Neuronal stem cell (in vitro differentiated cells): ENCODE data around the gene ERC2.

Source experiments
- DNase-seq: peaks from one replicate; pipeline ENCODE4 v3.0.0-alpha.2; 2013; ENCODE audit warnings: low spot score
- H2AFZ ChIP-seq: one replicate; pipeline ENCODE4 v1.6.1; 2013; ENCODE audit warnings: mild to moderate bottlenecking, low read length, inconsistent platforms
- H2AK5ac ChIP-seq: 2 replicates; pipeline ENCODE4 v1.6.1; 2013; ENCODE audit warnings: low read depth, mild to moderate bottlenecking, inconsistent platforms, low read length, moderate library complexity, mixed read lengths
- H2BK120ac ChIP-seq: 2 replicates; pipeline ENCODE4 v1.6.1; 2013; ENCODE audit warnings: low read depth, mild to moderate bottlenecking, inconsistent platforms, low read length, moderate library complexity, mixed read lengths
- H2BK12ac ChIP-seq: one replicate; pipeline ENCODE4 v1.6.1; 2013; ENCODE audit warnings: low read length, inconsistent platforms
- H2BK15ac ChIP-seq: 2 replicates; pipeline ENCODE4 v1.6.1; 2013; ENCODE audit warnings: mild to moderate bottlenecking, low read length, inconsistent platforms, mixed read lengths
- H2BK5ac ChIP-seq: one replicate; pipeline ENCODE4 v1.6.1; 2013; ENCODE audit warnings: inconsistent platforms, mild to moderate bottlenecking, low read length, moderate library complexity
- H3K14ac ChIP-seq: one replicate; pipeline ENCODE4 v1.6.1; 2013; ENCODE audit warnings: low read length, inconsistent platforms
- H3K18ac ChIP-seq: 2 replicates; pipeline ENCODE4 v1.6.1; 2013; ENCODE audit warnings: low read length, inconsistent platforms
- H3K23ac ChIP-seq: 2 replicates; pipeline ENCODE4 v1.6.1; 2013; ENCODE audit warnings: low read depth, mild to moderate bottlenecking, mixed read lengths, low read length, inconsistent platforms; ENCODE audit not compliant: poor library complexity
- H3K27ac ChIP-seq: replicated peaks from 3 replicates; pipeline ENCODE4 v1.5.1; 2013; ENCODE audit warnings: low read length, inconsistent platforms
- H3K27me3 ChIP-seq, 3 experiments: 2 replicates each; pipeline ENCODE4 v1.6.1; 2013; ENCODE audit warnings: low read length in 3 of 3, mild to moderate bottlenecking in 2 of 3, inconsistent platforms in 1 of 3, low read depth in 1 of 3, mixed read lengths in 1 of 3, moderate library complexity in 1 of 3; ENCODE audit not compliant: control insufficient read depth in 3 of 3, insufficient read depth in 3 of 3
- H3K36me3 ChIP-seq, 2 donors: replicated peaks in 1 of 2; 2 replicates each; pipeline ENCODE4 v1.6.1; 2013; ENCODE audit warnings: low read length in 2 of 2; ENCODE audit not compliant: control insufficient read depth in 2 of 2, insufficient read depth in 2 of 2
- H3K4ac ChIP-seq: 2 replicates; pipeline ENCODE4 v1.6.1; 2013; ENCODE audit warnings: inconsistent platforms, mild to moderate bottlenecking, low read length, moderate library complexity
- H3K4me1 ChIP-seq, 2 donors: 1 replicate in 1 of 2; 2 replicates in 1 of 2; pipeline ENCODE4 v1.6.1; 2013; ENCODE audit warnings: low read length in 2 of 2, low read depth in 1 of 2; ENCODE audit not compliant: control insufficient read depth in 2 of 2, insufficient read depth in 1 of 2
- H3K4me2 ChIP-seq: one replicate; pipeline ENCODE4 v1.6.1; 2013; ENCODE audit warnings: mild to moderate bottlenecking, low read length, inconsistent platforms; ENCODE audit not compliant: insufficient read depth, poor library complexity, severe bottlenecking
- H3K4me3 ChIP-seq, 2 donors: 2 replicates each; pipeline ENCODE4 v1.5.1; 2013; ENCODE audit warnings: low read length in 2 of 2, mild to moderate bottlenecking in 2 of 2, inconsistent platforms in 1 of 2, moderate library complexity in 1 of 2
- H3K79me1 ChIP-seq: one replicate; pipeline ENCODE4 v1.6.1; 2013; ENCODE audit warnings: low read depth, mild to moderate bottlenecking, inconsistent platforms, low read length, moderate library complexity
- H3K9ac ChIP-seq: one replicate; pipeline ENCODE4 v1.6.1; 2013; ENCODE audit warnings: mild to moderate bottlenecking, low read depth, low read length, inconsistent platforms; ENCODE audit not compliant: poor library complexity
- H3K9me3 ChIP-seq, 2 donors: replicated peaks in 1 of 2; 2 replicates each; pipeline versions ENCODE3 to v1.6.1; 2013; ENCODE audit warnings: low read length in 2 of 2, mild to moderate bottlenecking in 2 of 2, inconsistent platforms in 1 of 2, low read depth in 1 of 2, mixed read lengths in 1 of 2, moderate library complexity in 1 of 2; ENCODE audit not compliant: control insufficient read depth in 2 of 2, insufficient read depth in 1 of 2
- H4K8ac ChIP-seq: one replicate; pipeline ENCODE4 v1.6.1; 2013; ENCODE audit warnings: low read depth, mild to moderate bottlenecking, inconsistent platforms, low read length, moderate library complexity
- H4K91ac ChIP-seq: one replicate; pipeline ENCODE4 v1.6.1; 2013; ENCODE audit warnings: low read length, low read depth, mild to moderate bottlenecking, inconsistent platforms; ENCODE audit not compliant: poor library complexity
- WGBS, 2 donors: extraction: QIAGEN DNeasy Blood & Tissue Kit; methylation state at CpG; one replicate each; pipeline ENCODE4 v1.1.7; 2013; ENCODE audit warnings: missing lambda C conversion rate in 2 of 2, mixed read lengths in 1 of 2; ENCODE audit not compliant: insufficient read length in 2 of 2, insufficient replicate concordance in 1 of 2; ENCODE audit errors: extremely low coverage in 2 of 2; 5-methylcytosine and 5-hydroxymethylcytosine counted together

The ERC2 gene

DNA sequence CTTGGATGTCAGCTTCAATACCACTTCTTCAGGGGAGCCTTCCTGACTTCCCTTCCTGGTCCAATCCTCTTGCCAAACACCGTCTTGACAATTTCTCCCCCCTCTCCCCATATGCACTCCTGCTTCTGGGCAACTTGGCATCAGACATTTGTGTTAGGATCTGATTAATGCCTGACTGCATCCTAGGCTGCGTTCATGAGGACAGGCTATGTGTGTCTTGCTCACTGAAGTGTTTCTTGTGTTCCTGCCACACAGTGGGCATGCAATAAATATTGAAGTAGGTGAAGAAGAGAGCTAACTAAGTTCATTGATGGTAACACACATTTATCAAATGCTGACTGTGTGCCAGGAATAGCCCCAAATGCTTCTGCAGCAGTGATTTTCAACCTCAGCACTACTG lies 944.8 kb downstream of the ERC2 start:
- no peak overlapping the region for H3K18ac ChIP-seq
- H3K23ac ChIP-seq = no peak overlapping the region
- no peak overlapping the region for H3K4me2 ChIP-seq
- no peak overlapping the region for H4K91ac ChIP-seq
- no peak overlapping the region for H3K4ac ChIP-seq
- no peak overlapping the region for H2AFZ ChIP-seq
- H3K9ac ChIP-seq = no peak overlapping the region
- no peak overlapping the region for H4K8ac ChIP-seq
- no peak for DNase-seq
- H2AK5ac ChIP-seq = no peak overlapping the region
- H3K36me3 ChIP-seq = no peaks in the 10 kb centered on the region
- no CpG with 5 or more reads among the region's 2 CpGs for WGBS, 2 donors
- no peak overlapping the region for H3K27ac ChIP-seq
- H3K9me3 ChIP-seq = no peaks in the 10 kb centered on the region
- no peak overlapping the region for H2BK12ac ChIP-seq
- no peak overlapping the region for H2BK15ac ChIP-seq
- H3K27me3 ChIP-seq = no peaks in the 10 kb centered on the region
- no peaks in the 10 kb centered on the region for H3K79me1 ChIP-seq
- H2BK5ac ChIP-seq = no peak overlapping the region
- no peak overlapping the region for H3K14ac ChIP-seq
- no peak overlapping the region for H2BK120ac ChIP-seq
- H3K4me1 ChIP-seq = peaks cover 16 to 23% of the 10 kb centered on the region in 2 donors
- H3K4me3 ChIP-seq = no peak overlapping the region

DNA sequence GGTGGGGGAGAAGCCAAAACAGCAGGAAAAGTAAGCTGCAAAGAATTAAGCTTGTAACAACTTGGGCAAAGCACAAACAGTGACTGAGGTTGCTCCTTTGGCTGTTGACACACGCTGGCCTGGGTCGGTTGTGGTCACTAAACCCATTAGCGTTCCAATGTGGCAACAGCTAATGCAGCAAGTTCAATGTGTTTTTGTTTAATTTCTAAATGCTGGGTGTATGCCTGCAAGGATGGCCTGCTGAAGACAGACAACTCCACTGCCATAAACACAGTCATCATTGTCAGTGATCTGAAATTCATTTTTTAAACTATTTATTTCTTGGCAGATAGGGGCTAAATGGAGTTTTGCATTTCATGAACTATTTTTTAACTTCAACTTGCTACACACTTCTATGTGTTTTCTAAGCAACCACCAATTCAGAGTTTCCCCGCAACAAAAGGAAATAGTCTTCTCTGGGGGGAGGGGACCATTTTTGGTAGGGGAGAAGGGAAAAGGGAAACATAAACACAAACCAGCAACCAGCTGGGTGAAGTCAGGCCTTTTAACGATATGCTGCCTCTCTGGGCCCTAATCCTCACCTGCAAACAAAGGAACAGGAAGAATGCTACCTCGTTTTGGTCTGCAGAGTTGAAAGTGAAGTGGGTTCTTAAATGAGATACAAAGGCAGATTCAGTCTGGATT lies 946.4 kb downstream of the ERC2 start:
- H3K4me2 ChIP-seq = no peak overlapping the region
- no peaks in the 10 kb centered on the region for H3K36me3 ChIP-seq
- no peak overlapping the region for H4K91ac ChIP-seq
- no peaks in the 10 kb centered on the region for H3K27me3 ChIP-seq
- peak overlapping the region; percentile 66 for H2AFZ ChIP-seq
- H3K18ac ChIP-seq = no peak overlapping the region
- DNase-seq = no peak
- H2BK5ac ChIP-seq = no peak overlapping the region
- H2AK5ac ChIP-seq = no peak overlapping the region
- H2BK120ac ChIP-seq = no peak overlapping the region
- H3K9ac ChIP-seq = no peak overlapping the region
- H4K8ac ChIP-seq = no peak overlapping the region
- H3K9me3 ChIP-seq = no peaks in the 10 kb centered on the region
- H3K4me1 ChIP-seq = peaks cover 16 to 23% of the 10 kb centered on the region in 2 donors
- H3K27ac ChIP-seq = no peak overlapping the region
- H3K14ac ChIP-seq = no peak overlapping the region
- no peak overlapping the region for H3K4me3 ChIP-seq
- H3K23ac ChIP-seq = no peak overlapping the region
- no peak overlapping the region for H2BK15ac ChIP-seq
- H2BK12ac ChIP-seq = no peak overlapping the region
- H3K79me1 ChIP-seq = no peaks in the 10 kb centered on the region
- no peak overlapping the region for H3K4ac ChIP-seq
- no CpG with 5 or more reads among the region's 6 CpGs for WGBS, 2 donors

DNA sequence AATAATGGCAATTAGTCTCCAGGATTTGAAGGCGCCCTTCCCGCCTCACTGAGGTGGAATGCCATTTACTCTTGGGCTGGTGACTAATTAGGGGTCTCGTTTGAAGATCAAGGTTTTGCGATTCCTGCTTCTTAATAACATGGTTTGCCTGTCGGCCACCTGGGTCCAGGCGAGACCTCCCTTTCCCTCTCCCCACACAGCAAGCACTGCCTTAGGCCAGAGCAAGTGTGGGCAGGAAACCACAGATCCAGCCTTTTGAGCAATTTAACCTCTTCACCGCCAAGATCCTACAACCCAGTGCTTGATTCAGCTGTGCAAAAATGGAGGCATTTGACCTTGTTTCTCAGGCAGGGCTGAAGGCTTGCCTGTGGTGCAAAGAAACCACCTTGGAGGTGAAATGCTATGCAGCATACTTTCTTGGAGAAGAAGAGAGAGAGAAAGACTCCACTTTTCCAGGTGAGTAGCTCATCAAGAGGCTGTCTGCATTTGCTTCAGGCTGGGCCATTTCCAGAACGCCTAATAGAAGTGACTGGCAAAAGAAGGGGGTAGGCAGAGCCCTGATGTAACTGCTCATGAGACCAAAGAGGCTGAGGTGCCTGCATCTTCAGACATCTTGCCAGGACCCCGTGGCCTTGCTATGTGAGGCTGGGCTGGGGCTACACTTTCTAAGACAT lies 947.1 kb downstream of the ERC2 start:
- no peak for DNase-seq
- peak overlapping the region; percentile 12 for H3K4me2 ChIP-seq
- H3K9ac ChIP-seq = no peak overlapping the region
- no peak overlapping the region for H2BK5ac ChIP-seq
- H3K18ac ChIP-seq = no peak overlapping the region
- H3K4ac ChIP-seq = no peak overlapping the region
- no peak overlapping the region for H2BK120ac ChIP-seq
- no peaks in the 10 kb centered on the region for H3K79me1 ChIP-seq
- no peaks in the 10 kb centered on the region for H3K9me3 ChIP-seq
- no peak overlapping the region for H4K91ac ChIP-seq
- no peaks in the 10 kb centered on the region for H3K36me3 ChIP-seq
- H3K27ac ChIP-seq = no peak overlapping the region
- no peak overlapping the region for H4K8ac ChIP-seq
- H3K14ac ChIP-seq = no peak overlapping the region
- H2BK15ac ChIP-seq = no peak overlapping the region
- H2AFZ ChIP-seq = peak overlapping the region; percentile 66
- no peak overlapping the region for H3K4me3 ChIP-seq
- H3K27me3 ChIP-seq = no peaks in the 10 kb centered on the region
- no peak overlapping the region for H2AK5ac ChIP-seq
- no CpG with 5 or more reads among the region's 9 CpGs for WGBS, 2 donors
- no peak overlapping the region for H2BK12ac ChIP-seq
- peaks cover 16 to 27% of the 10 kb centered on the region in 2 donors for H3K4me1 ChIP-seq
- no peak overlapping the region for H3K23ac ChIP-seq

DNA sequence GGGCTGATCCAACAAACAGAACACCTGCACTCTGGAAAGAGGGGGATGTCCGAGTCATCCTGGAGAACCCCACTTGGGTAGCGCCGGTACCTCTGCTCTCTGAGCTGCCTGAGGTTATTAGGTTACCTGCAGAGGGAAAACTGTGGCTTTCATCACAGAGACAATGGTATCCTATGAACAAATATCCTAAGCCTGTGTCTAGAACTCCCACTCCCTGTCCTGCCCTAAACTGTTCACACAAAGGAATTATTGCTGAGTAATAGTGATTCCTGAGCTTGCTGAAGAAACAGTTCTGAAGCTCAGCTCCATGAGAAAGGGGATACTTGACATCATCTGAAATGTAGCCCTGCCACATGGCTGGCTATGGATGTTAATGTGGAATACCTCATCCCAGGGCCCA lies 949.2 kb downstream of the ERC2 start:
- no peak overlapping the region for H2AK5ac ChIP-seq
- H3K4ac ChIP-seq = no peak overlapping the region
- H3K27ac ChIP-seq = no peak overlapping the region
- no peaks in the 10 kb centered on the region for H3K36me3 ChIP-seq
- no peak overlapping the region for H4K91ac ChIP-seq
- no CpG with 5 or more reads among the region's 3 CpGs for WGBS, 2 donors
- no peak overlapping the region for H3K18ac ChIP-seq
- no peaks in the 10 kb centered on the region for H3K27me3 ChIP-seq
- H3K4me2 ChIP-seq = no peak overlapping the region
- no peak overlapping the region for H2BK120ac ChIP-seq
- H2BK12ac ChIP-seq = no peak overlapping the region
- H2BK15ac ChIP-seq = no peak overlapping the region
- H3K23ac ChIP-seq = no peak overlapping the region
- no peak for DNase-seq
- H3K14ac ChIP-seq = no peak overlapping the region
- no peak overlapping the region for H3K4me3 ChIP-seq
- H2AFZ ChIP-seq = no peak overlapping the region
- H3K79me1 ChIP-seq = no peaks in the 10 kb centered on the region
- H3K9me3 ChIP-seq = no peaks in the 10 kb centered on the region
- no peak overlapping the region for H3K9ac ChIP-seq
- no peak overlapping the region for H2BK5ac ChIP-seq
- peaks cover 16 to 27% of the 10 kb centered on the region in 2 donors for H3K4me1 ChIP-seq
- H4K8ac ChIP-seq = no peak overlapping the region
